Activated naive CD4-positive, alpha-beta T cell treated with anti-CD3 and anti-CD28 coated beads, Interleukin-2, amount 50 U/mL, for 72 hours (primary cell): ENCODE results near the gene RUSF1. TPM values are rescaled to one million over a fixed set of nuclear protein-coding genes. Genes with fewer than 3 reads are reported as not detected.
"Not testable (repeated sequence)": the region's sequence is repeated elsewhere in the genome, so short reads cannot be mapped to it uniquely, and the experiment has no call there.

Experiments
- ATAC-seq, 2 donors: fragments of 150-1000 bp; cut with Tn5 transposase; 2 replicates each; pipeline ENCODE4 v1.10.0; 2021; ENCODE audit warnings: mild to moderate bottlenecking in 2 of 2, moderate library complexity in 2 of 2
- DNase-seq, 2 donors: peaks; one replicate each; pipeline ENCODE4 v3.0.0; 2021 to 2022; ENCODE audit warnings: low spot score in 2 of 2
- H3K27ac Mint-ChIP-seq, 2 donors: one replicate each; pipeline ENCODE4 v1.8.0; 2022; ENCODE audit warnings: mild to moderate bottlenecking in 2 of 2, mixed read lengths in 2 of 2
- H3K36me3 Mint-ChIP-seq, 2 donors: one replicate each; pipeline ENCODE4 v1.8.0; 2022; ENCODE audit warnings: mixed read lengths in 2 of 2
- H3K9me3 Mint-ChIP-seq, 2 donors: one replicate each; pipeline ENCODE4 v1.8.0; 2022; ENCODE audit warnings: mixed read lengths in 2 of 2
- total RNA-seq, 2 donors: library from RNA; stranded (reverse); gene quantifications; one replicate each; pipeline ENCODE4 v1.2.3, GENCODE V29; 2022

The RUSF1 gene
- total RNA-seq, 2 donors from 2014 or later: 22.8 to 35.6 TPM

GRCh38 chr16:31498493-31498892 is 9.7 kb downstream of the RUSF1 start:
- Mint-ChIP-seq H3K9me3 (no peaks in the 10 kb centered on the region), H3K27ac (no peak overlapping the region), H3K36me3 (peaks cover 0 to 4% of the 10 kb centered on the region in 2 donors)
- no peak for DNase-seq
- no peak for ATAC-seq

- H3K9me3 Mint-ChIP-seq: no peaks in the 10 kb centered on the region
- H3K27ac Mint-ChIP-seq: peak overlapping the region in 1 of 2 donors; percentile 15
- peaks cover 0 to 4% of the 10 kb centered on the region in 2 donors for H3K36me3 Mint-ChIP-seq
- no peak for ATAC-seq
- DNase-seq: no peak
Measured at GRCh38 chr16:31496670-31497069, 11.5 kb downstream of the RUSF1 start.

GRCh38 chr16:31493506-31494125 is 14.6 kb downstream of the RUSF1 start:
- H3K27ac Mint-ChIP-seq: peak overlapping the region in 1 of 2 donors; percentile 82

GRCh38 chr16:31491778-31492418 is 16.3 kb downstream of the RUSF1 start:
- H3K27ac Mint-ChIP-seq: no peak overlapping the region
- no peaks in the 10 kb centered on the region for H3K36me3 Mint-ChIP-seq
- H3K9me3 Mint-ChIP-seq: no peaks in the 10 kb centered on the region
- DNase-seq (no peak), ATAC-seq (no peak)

More at GRCh38 chr16:31493506-31494125, 14.6 kb downstream of the RUSF1 start:
- DNase-seq: no peak
- ATAC-seq: no peak
- Mint-ChIP-seq H3K9me3 (no peaks in the 10 kb centered on the region), H3K36me3 (peaks cover 0 to 2% of the 10 kb centered on the region in 2 donors)

GRCh38 chr16:31489616-31490584 is 18.3 kb downstream of the RUSF1 start:
- DNase-seq: peak in 1 of 2 donors; percentile 51
- H3K27ac Mint-ChIP-seq: no peak overlapping the region
- H3K9me3 Mint-ChIP-seq: no peaks in the 10 kb centered on the region
- no peak for ATAC-seq
- H3K36me3 Mint-ChIP-seq: no peaks in the 10 kb centered on the region

- ATAC-seq (no peak), DNase-seq (no peak)
- H3K9me3 Mint-ChIP-seq: no peaks in the 10 kb centered on the region
- H3K27ac Mint-ChIP-seq: no peak overlapping the region
- no peaks in the 10 kb centered on the region for H3K36me3 Mint-ChIP-seq
Measured at GRCh38 chr16:31489298-31489564, 19.0 kb downstream of the RUSF1 start.

GRCh38 chr16:31488468-31489297 is 19.5 kb downstream of the RUSF1 start:
- ATAC-seq (no peak), DNase-seq (peak in 1 of 2 donors; percentile 52)
- Mint-ChIP-seq H3K27ac (no peak overlapping the region), H3K36me3 (no peaks in the 10 kb centered on the region), H3K9me3 (no peaks in the 10 kb centered on the region)

- peak; percentile 68 to 72 for DNase-seq
- Mint-ChIP-seq H3K27ac (peak overlapping the region in 1 of 2 donors; percentile 65), H3K9me3 (no peaks in the 10 kb centered on the region), H3K36me3 (no peaks in the 10 kb centered on the region)
- ATAC-seq: peak; percentile 86 to 94
Measured at GRCh38 chr16:31487720-31488467, 20.3 kb downstream of the RUSF1 start.

- H3K27ac Mint-ChIP-seq: peak overlapping the region in 1 of 2 donors; percentile 65
Measured at GRCh38 chr16:31487071-31487719, 21.0 kb downstream of the RUSF1 start.

GRCh38 chr16:31486045-31486444 is 22.1 kb downstream of the RUSF1 start:
- Mint-ChIP-seq H3K27ac (no peak overlapping the region), H3K9me3 (no peaks in the 10 kb centered on the region), H3K36me3 (no peaks in the 10 kb centered on the region)
- no peak for ATAC-seq
- no peak for DNase-seq

More at GRCh38 chr16:31487071-31487719, 21.0 kb downstream of the RUSF1 start:
- H3K9me3 Mint-ChIP-seq: no peaks in the 10 kb centered on the region
- DNase-seq (no peak), ATAC-seq (peak in 1 of 2 donors; percentile 7)
- H3K36me3 Mint-ChIP-seq: no peaks in the 10 kb centered on the region

- ATAC-seq: no peak
- Mint-ChIP-seq H3K9me3 (no peaks in the 10 kb centered on the region), H3K36me3 (no peaks in the 10 kb centered on the region), H3K27ac (no peak overlapping the region)
- no peak for DNase-seq
Measured at GRCh38 chr16:31485571-31485970, 22.6 kb downstream of the RUSF1 start.

GRCh38 chr16:31484491-31485171 is 23.6 kb downstream of the RUSF1 start:
- Mint-ChIP-seq H3K9me3 (no peaks in the 10 kb centered on the region), H3K27ac (no peak overlapping the region), H3K36me3 (no peaks in the 10 kb centered on the region)
- no peak for ATAC-seq
- DNase-seq: no peak

GRCh38 chr16:31484048-31484447 is 24.1 kb downstream of the RUSF1 start:
- not testable (repeated sequence) for H3K9me3 Mint-ChIP-seq, H3K27ac Mint-ChIP-seq, ATAC-seq, DNase-seq, H3K36me3 Mint-ChIP-seq

GRCh38 chr16:31483081-31483480 is 25.1 kb downstream of the RUSF1 start, which contains the start of gene SLC5A2:
Gene SLC5A2 (plus strand): TSS chr16:31483123. CDS start chr16:31483137, 14 bp downstream.
- ATAC-seq (no peak), DNase-seq (no peak)
- Mint-ChIP-seq H3K9me3 (no peaks in the 10 kb centered on the region), H3K27ac (no peak within 1 kb of the TSS), H3K36me3 (no peaks in the 10 kb centered on the region)
